Measurements from ENCODE around the gene ZCCHC24.

DNA sequence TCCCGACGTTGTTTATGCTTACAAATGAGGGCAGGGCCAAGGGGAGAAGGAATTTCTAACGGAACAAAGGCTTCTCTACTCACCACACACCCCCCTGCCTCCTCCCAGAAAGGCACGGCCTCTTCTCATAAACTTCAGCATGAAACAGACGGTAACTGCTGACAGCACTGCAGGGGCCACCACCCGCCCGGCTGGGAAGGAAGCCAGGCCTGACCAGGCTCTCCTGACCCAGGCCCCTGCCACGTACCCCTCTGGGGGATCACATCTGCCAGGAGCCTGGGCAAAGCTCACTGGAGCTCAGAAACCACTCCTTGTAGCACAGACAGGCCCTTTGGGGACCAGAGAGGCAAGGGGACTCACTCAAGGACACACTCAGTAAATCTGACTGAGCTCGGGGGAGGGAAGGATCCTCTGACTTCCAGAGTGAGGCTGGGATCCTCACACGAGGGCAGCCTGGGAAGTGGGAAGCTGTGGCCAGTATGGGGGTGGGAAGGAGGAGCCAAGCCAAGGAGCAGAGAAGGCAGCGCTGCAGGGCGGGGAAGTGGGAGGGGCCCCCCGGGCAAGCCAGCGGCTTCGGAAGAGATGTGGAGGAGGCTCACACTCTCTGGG, 46.1 kb downstream of the ZCCHC24 start:
- TF ChIP-seq CTCF (IDR thresholded peaks at IDR 0.05): no peak
- TF ChIP-seq POLR2A (IDR thresholded peaks at IDR 0.05): no peak
